HEK293T (cell line): ENCODE measurements around the gene OR11L1.

ENCODE experiments used
- CTCF ChIA-PET: fragments of 350-600 bp; formaldehyde crosslinking; extraction: SDS; loops from one replicate; lab custom pipeline; 2021; ENCODE audit warnings: antibody characterized with exemption, inconsistent platforms; lab: Yijun Ruan, JAX
- POLR2A ChIA-PET: fragments of 350-600 bp; formaldehyde crosslinking; extraction: SDS; loops from one replicate; lab custom pipeline; 2020; ENCODE audit warnings: antibody characterized with exemption, inconsistent platforms; lab: Yijun Ruan, JAX
- DNase-seq: peaks from one replicate; pipeline ENCODE4 v3.0.0; 2012; ENCODE audit warnings: mixed read lengths; ENCODE audit errors: extremely low spot score
- ARNT ChIP-seq: fragments of 450-650 bp; IDR thresholded peaks from 2 replicates; pipeline ENCODE4 v1.6.1; 2017; ENCODE audit warnings: mild to moderate bottlenecking
- BHLHE40 ChIP-seq: fragments of 450-650 bp; IDR thresholded peaks from 2 replicates; pipeline ENCODE4 v1.6.1; 2016; ENCODE audit warnings: mild to moderate bottlenecking, moderate library complexity, borderline replicate concordance
- CTBP1 ChIP-seq: fragments of 450-650 bp; IDR thresholded peaks from 2 replicates; pipeline ENCODE4 v1.6.1; 2016; ENCODE audit warnings: borderline replicate concordance
- ELF4 ChIP-seq: fragments of 450-650 bp; IDR thresholded peaks from 2 replicates; pipeline ENCODE4 v1.6.1; 2017; ENCODE audit warnings: antibody characterized with exemption
- FOXA1 ChIP-seq: fragments of 450-650 bp; IDR thresholded peaks from 2 replicates; pipeline ENCODE4 v1.6.1; 2016; ENCODE audit warnings: mild to moderate bottlenecking
- FOXK2 ChIP-seq: fragments of 450-650 bp; IDR thresholded peaks from 2 replicates; pipeline ENCODE4 v1.6.1; 2016; ENCODE audit warnings: mild to moderate bottlenecking
- FOXM1 ChIP-seq: fragments of 450-650 bp; IDR thresholded peaks from 2 replicates; pipeline ENCODE4 v1.6.1; 2017; ENCODE audit warnings: mild to moderate bottlenecking, borderline replicate concordance
- HDGF ChIP-seq: fragments of 450-650 bp; IDR thresholded peaks from 2 replicates; pipeline ENCODE4 v1.6.1; 2017; ENCODE audit warnings: antibody characterized with exemption, borderline replicate concordance
- L3MBTL2 ChIP-seq: fragments of 450-650 bp; conservative IDR thresholded peaks from 2 replicates; pipeline ENCODE4 v1.6.1; 2016; ENCODE audit warnings: mild to moderate bottlenecking
- LEF1 ChIP-seq: fragments of 450-650 bp; IDR thresholded peaks from 2 replicates; pipeline ENCODE4 v1.6.1; 2017; ENCODE audit warnings: mild to moderate bottlenecking, borderline replicate concordance
- NFRKB ChIP-seq: fragments of 450-650 bp; IDR thresholded peaks from 2 replicates; pipeline ENCODE4 v1.6.1; 2016; ENCODE audit warnings: mild to moderate bottlenecking, moderate library complexity
- SP1 ChIP-seq: fragments of 450-650 bp; IDR thresholded peaks from 2 replicates; pipeline ENCODE4 v1.6.1; 2017
- SUZ12 ChIP-seq: fragments of 450-650 bp; IDR thresholded peaks from 2 replicates; pipeline ENCODE4 v1.6.1; 2016; ENCODE audit warnings: mild to moderate bottlenecking
- TARDBP ChIP-seq: fragments of 450-650 bp; IDR thresholded peaks from 2 replicates; pipeline ENCODE4 v1.6.1; 2016
- ZNF384 ChIP-seq: fragments of 450-650 bp; IDR thresholded peaks from 2 replicates; pipeline ENCODE4 v1.6.1; 2016
- TF ChIP-seq, protein P1 (sequence below): fragments of 450-650 bp; IDR thresholded peaks from 2 replicates; pipeline ENCODE4 v1.6.1; 2016

The OR11L1 gene

DNA sequence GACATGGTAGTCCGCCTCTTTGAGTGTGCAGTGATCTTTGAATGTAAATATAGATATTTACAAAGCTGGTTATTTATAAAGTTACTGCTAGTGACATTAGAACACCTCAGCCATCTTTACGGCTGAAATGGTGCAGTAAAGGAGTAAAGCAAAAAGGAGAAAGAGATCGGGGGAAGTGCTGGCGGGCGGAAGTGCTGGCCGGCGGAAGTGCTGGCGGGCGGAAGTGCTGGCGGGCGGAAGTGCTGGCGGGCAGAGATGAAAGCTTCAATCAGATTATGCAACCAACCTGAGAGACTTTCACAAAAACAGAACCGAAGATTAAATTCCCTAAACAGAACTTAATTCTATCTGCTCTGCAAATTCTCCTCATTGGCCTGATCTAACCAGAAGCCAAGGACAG, 16.3 kb downstream of the OR11L1 start:
- POLR2A ChIA-PET: no interaction called here
- DNase-seq: no peak
- CTCF ChIA-PET: no interaction called here
- TF ChIP-seq SP1: no peak
- no peak for TF ChIP-seq FOXA1
- TF ChIP-seq HDGF: no peak
- no peak for TF ChIP-seq BHLHE40
- TF ChIP-seq, protein P1, sequence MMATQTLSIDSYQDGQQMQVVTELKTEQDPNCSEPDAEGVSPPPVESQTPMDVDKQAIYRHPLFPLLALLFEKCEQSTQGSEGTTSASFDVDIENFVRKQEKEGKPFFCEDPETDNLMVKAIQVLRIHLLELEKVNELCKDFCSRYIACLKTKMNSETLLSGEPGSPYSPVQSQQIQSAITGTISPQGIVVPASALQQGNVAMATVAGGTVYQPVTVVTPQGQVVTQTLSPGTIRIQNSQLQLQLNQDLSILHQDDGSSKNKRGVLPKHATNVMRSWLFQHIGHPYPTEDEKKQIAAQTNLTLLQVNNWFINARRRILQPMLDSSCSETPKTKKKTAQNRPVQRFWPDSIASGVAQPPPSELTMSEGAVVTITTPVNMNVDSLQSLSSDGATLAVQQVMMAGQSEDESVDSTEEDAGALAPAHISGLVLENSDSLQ: no peak
- TF ChIP-seq NFRKB: no peak
- TF ChIP-seq LEF1: no peak
- TF ChIP-seq FOXK2: no peak
- no peak for TF ChIP-seq ARNT

DNA sequence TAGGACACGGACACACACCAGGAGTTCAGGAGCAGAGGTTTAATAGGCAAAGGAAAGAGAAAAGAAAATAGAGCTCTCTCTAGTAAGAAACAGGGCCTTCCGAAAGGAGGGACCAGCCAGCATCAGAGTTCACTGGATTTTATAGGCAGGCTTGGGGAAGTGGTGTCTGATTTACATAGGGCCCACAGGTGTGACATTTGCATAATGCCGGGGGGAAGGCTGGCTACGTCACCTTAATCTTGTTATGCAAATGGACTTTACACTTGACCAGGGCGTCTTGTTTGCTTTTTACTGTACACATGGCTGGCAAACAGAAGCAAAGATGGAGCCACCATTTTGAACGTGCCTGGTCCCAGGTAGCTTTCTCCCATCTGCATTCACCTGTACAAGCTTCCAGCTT, 17.7 kb downstream of the OR11L1 start, which contains the start of gene OR14A16:
Gene OR14A16, minus strand, starts transcription at position 97 of the 400 bp plus-strand sequence. CDS start 8,390 bp downstream, outside the sequence.
- CTCF ChIA-PET: no interaction called here
- DNase-seq: no peak
- POLR2A ChIA-PET: no interaction called here
- TF ChIP-seq FOXK2: no peak
- TF ChIP-seq ARNT: no peak
- no peak for TF ChIP-seq ZNF384
- TF ChIP-seq TARDBP: no peak
- no peak for TF ChIP-seq SP1
- TF ChIP-seq FOXM1: no peak
- TF ChIP-seq SUZ12: no peak
- no peak for TF ChIP-seq BHLHE40
- TF ChIP-seq ELF4: no peak

DNA sequence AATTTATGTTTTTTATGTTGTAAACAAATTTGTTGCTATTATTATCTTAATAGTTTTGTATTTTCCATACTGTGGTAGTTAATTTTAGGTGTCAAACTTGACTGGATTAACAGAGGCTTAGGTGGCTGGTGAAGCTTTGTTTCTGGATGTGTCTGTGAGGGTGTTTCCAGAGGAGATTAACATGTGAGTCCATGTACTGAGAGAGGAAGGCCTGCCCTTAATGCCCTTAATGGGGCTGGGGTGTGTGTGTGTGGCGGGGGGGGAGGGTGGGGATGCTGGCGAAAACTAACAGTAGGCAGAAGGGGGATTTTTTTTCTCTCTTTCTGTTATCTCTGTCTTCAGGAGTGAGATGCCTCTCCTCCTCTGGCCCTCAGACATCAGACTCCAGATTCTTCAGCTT, 19.6 kb downstream of the OR11L1 start:
- TF ChIP-seq ZNF384: no peak
- no peak for TF ChIP-seq SUZ12
- no peak for TF ChIP-seq NFRKB
- no peak for TF ChIP-seq FOXK2
- TF ChIP-seq CTBP1: no peak
- no peak for TF ChIP-seq LEF1
- TF ChIP-seq L3MBTL2: no peak
- no peak for TF ChIP-seq HDGF
- TF ChIP-seq, protein P1: no peak
- no peak for TF ChIP-seq FOXA1
- no peak for TF ChIP-seq ARNT
- TF ChIP-seq FOXM1: no peak
- no peak for TF ChIP-seq ELF4
- TF ChIP-seq TARDBP: no peak
- ChIA-PET CTCF (no interaction called here), POLR2A (no interaction called here)
- no peak for DNase-seq

DNA sequence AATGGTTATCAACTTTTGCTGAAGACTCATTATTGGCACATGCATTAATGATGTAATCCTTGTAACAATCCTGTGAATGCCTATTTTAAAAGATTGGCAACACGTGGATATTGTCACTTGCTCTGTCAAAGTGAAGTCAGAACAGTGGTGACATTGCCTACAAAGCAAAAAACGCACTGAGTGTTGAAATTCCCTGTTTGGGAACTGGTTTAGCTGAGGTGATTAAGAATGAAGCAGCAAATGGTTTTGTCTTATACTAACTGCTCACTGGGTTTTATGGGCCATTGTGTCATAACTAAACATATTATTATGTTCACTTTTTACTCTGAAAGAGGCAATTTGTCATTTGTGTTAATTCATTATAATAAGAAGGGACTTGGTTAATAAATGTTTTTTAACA, 29.1 kb downstream of the OR11L1 start:
- no peak for TF ChIP-seq SUZ12
- TF ChIP-seq NFRKB: no peak
- no peak for TF ChIP-seq FOXA1
- ChIA-PET CTCF (no interaction called here), POLR2A (no interaction called here)
- no peak for DNase-seq

DNA sequence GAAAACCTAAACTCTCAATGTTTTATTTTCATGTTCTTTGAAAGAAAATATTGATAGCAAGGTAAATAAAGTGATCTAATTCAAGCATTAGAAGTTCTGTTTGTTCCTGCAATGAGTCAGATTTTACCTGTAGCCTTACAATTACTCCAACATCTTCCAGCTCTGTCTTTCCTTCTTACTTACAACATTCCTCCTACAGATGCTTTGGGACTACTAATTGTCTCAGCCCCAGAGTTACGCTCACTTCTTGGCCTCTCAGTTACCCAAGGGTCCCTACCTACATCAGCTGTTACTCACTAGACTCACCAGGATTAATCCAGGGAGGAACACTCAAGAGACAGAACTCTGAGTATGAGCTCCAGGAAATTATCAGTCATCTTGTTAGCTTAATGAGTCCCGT, 44.2 kb downstream of the OR11L1 start:
- ChIA-PET POLR2A (no interaction called here), CTCF (no interaction called here)
- DNase-seq: no peak
- no peak for TF ChIP-seq FOXK2
- TF ChIP-seq SP1: no peak
- TF ChIP-seq NFRKB: no peak
- TF ChIP-seq, protein P1: no peak
- TF ChIP-seq BHLHE40: no peak
- no peak for TF ChIP-seq L3MBTL2
- TF ChIP-seq ZNF384: no peak
- TF ChIP-seq HDGF: no peak
- TF ChIP-seq LEF1: no peak
- no peak for TF ChIP-seq SUZ12
- no peak for TF ChIP-seq ARNT
- TF ChIP-seq FOXA1: no peak
- TF ChIP-seq TARDBP: no peak
- no peak for TF ChIP-seq FOXM1
